ENCODE results near the gene PHLDB1.

The PHLDB1 gene

DNA sequence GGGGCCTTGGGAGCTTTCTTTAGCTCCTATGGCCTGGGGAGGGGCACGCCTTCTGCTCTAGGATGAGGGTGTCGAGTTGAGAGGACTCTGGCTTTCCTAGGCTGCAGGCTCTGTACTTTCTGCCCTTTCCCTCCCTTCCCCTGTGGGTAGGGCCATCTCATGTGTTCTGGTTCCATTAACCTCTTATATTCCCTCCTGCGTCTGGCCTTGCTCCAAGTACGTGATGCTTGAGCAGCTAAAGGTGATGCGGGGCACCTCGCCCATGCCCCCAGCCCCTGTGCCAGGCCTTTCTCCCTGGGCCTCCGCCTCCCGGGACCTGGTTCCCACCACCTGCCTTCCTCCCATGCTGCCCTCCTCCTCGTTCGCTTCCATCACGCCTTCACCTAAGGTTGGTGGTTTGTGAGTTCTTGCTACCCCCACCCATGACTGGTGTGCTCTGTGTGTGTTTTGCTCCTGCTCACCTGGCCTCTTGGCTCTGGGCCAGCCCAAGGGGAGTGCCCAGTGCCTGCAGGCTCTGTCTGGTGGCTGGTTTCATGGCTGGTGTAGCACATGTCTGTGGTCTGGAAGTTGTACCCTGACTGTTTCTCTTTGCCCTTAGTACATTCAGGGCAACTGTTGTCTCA is 34.1 kb downstream of the PHLDB1 start:
- no peak for DNase-seq

DNA sequence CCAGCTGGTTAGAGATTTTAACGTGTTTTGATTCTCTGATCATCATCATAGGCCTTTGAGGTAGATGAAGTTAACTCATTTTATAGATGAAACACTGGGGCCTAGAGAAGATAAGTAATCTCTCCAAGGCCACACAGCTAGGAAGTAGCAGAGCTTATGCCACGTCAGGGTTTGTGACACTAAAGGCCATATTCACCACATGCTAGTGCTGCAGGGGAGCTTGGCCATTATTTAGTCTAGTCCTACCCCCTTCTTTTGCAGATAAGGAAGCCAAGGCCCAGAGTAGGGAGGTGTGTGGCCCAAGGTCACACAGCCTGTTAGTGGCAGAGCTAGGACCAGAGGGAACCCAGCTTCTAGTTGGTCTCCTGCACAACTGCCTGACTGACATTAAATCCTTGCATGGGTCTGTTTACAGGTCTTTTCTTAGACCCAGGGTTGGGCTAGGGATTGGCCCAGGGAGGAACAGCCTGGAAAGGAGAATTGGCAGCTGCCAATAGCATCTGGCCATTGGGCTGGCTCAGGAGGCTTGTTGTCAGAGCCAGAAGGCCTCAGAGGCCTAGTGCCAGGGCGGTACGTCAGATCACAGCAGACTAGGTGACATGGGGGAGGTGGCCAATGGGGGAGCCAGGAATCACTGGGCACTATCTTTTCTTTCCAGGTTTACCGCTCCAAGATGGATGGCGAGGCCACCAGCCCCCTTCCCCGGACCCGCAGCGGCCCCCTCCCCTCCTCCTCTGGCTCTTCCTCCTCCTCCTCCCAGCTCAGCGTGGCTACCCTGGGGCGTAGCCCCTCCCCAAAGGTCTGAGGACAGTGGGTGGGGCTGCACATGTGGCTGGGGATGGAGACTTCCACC is 36.0 kb downstream of the PHLDB1 start:
- no peak for DNase-seq

DNA sequence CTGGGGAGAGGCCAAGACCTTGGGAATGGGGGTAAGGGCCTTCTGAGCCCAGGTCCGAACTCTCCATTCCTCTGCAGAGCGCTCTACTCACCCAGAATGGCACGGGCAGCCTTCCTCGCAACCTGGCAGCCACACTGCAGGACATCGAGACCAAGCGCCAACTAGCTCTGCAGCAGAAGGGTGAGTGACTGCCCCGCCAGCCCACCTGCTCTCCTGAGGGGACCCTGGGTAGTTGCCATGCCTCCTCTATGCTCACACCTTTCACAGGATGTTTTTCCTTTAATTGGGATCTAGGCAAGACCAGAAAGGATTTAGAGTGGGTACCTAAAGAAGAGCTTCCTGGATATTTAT is 36.6 kb downstream of the PHLDB1 start:
- DNase-seq, result no peak

DNA sequence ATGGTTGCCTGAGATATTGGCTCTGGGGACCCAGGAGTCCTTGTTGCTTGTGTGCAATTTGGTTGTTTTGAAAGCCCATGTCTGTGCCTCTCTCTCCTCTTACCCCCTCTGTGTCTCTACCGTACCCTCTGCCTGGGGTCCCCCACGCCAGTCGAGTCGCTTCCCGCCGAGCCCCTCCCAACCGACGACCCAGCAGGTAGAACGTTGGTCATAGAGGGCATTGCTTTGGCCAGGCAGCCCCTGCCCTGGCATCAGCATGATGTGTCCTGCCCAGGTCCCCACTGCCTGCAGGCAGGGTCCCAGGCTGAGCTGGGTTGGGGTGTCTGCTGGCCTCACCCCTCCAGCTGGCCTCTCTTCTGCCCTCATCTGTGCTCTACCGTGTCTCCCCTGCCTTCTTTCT is 37.1 kb downstream of the PHLDB1 start:
- DNase-seq, result no peak

DNA sequence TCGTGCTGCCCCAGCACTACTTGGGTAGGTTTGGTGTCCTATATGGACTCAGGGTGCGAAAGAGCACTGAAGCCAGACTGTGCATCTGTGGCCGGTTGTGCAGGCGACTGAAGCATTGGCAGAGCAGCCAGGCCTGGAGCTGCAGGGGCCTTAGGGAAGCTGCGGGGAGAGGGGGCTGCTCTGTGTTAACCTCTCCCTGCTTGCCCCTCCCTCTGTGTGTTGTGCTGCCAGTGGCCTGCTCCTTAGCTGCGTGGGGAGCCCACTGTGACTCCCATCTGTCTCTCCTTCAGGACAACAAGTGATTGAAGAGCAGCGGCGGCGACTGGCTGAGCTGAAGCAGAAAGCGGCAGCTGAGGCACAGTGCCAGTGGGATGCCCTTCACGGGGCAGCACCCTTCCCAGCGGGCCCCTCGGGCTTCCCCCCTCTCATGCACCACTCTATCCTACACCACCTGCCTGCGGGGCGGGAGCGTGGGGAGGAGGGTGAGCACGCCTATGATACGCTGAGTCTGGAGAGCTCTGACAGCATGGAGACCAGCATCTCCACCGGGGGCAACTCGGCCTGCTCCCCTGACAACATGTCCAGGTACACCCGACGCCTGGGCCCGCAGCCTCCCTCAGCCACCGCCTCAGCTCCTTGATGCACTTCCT is 37.8 kb downstream of the PHLDB1 start:
- DNase-seq, result no peak

DNA sequence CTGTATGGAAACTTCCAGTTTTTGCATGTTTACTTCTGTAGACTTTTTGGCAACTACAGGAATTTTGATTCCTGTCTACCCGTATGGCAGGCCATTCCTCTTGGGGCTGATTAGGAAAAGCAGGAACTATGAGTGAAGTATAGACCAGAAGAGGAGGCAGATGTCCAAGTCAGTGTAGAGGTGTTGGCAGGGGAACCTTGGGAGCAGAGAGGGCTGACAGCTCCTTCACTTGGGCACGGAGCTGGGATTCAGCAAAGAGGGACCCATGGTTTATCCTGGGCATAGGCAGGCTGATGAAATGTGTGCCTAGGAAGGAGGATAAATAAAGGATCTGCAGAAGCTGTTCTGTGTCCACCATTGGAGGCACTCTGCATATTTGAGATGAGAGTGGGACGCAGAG is 39.0 kb downstream of the PHLDB1 start:
- DNase-seq, result no peak

DNA sequence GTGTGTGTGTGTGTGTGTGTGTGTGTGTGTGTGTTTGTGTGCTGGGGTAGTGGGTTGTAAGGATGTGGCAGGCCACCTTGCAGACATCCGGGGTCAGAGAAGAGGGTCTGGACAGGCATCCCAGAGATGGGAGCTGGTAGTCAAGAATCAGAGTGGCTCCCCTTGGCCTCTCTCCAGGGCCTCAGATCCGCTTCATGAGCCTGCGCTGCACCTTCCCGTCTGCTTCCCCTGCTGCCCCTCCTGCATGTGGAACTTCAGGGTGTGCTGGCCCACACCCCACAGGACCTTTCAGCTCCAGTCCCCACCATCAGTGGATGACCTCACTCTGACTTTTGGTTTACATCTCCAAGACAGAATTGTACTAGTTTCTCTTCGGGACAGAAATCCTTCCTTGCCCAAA is 40.9 kb downstream of the PHLDB1 start:
- no peak for DNase-seq

DNA sequence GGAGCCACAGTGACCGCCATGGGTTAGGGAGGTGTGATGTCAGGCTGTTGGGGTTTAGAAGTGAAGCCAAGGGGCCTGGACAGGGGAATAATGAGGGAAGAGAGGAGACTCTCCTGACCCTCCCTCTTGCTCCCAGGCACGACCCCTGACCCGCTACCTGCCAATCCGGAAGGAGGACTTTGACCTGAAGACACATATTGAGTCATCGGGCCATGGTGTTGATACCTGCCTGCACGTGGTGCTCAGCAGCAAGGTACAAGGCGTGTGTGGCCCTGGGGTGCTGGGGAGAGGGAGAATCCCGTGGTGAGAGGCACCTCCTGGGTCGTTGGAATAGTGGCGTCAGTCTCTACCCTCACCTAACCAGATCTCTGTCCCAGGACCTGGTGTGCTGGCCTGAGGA is 42.5 kb downstream of the PHLDB1 start:
- DNase-seq, result no peak

DNA sequence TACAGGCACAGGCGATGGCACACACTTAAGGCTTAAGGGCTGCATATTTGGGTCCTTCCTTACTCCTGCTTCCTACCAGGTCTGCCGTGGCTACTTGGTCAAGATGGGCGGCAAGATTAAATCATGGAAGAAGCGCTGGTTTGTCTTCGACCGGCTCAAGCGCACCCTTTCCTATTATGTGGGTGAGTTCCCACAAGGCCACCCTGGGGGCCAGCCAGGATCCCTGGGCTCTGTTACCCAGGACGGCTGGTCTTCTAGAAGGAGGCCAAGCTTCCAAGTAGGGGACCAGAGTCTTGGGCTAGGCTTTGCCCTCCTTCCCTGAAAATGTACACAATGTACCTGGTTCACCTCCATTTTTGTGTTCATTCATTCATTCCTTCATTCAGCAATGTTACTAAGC is 43.0 kb downstream of the PHLDB1 start:
- DNase-seq, result no peak

DNA sequence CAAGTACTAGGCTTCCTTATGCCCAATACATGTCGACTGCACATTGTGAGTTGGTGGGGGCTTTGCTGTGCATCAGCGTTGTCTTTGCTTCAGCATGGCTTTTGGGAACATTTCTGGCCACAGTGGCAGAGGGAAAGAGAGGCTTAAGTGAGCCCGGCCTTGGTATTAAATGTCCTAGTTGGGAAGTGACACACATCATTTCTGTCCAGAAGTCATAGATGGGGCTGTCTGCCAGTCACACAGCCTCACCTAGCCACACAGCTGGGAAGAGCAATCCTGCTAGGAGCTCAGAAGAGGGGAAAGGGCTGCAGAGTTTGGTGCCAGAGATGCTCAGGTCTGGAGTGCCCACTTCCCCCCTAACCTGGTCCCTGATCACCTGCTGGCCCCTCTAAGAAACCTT is 44.4 kb downstream of the PHLDB1 start:
- no peak for DNase-seq

DNA sequence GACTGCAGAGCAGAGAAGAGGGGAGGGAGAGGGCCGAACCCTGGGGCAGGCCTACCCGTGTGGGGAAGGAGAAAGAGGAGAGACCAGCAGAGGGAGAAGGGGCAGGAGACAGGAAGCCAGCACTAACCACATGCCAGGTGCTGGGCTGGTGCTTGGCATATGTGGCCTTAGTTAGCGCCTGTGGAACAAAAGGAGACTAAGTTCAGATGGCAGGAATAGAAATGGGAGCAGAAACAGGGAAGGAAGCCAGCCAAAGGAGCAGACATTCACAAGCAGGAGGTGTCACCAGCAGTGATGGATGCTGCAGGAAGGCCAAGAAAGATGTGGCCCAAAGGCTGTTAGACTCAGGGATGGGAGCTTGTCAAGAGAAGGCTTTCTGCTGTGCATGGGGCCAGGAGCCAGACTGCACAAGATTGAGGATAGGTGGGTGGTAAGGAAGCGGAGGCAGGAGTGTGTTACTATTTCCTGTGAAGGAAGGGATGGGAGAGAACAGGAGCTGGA is 45.3 kb downstream of the PHLDB1 start:
- no peak for DNase-seq

DNA sequence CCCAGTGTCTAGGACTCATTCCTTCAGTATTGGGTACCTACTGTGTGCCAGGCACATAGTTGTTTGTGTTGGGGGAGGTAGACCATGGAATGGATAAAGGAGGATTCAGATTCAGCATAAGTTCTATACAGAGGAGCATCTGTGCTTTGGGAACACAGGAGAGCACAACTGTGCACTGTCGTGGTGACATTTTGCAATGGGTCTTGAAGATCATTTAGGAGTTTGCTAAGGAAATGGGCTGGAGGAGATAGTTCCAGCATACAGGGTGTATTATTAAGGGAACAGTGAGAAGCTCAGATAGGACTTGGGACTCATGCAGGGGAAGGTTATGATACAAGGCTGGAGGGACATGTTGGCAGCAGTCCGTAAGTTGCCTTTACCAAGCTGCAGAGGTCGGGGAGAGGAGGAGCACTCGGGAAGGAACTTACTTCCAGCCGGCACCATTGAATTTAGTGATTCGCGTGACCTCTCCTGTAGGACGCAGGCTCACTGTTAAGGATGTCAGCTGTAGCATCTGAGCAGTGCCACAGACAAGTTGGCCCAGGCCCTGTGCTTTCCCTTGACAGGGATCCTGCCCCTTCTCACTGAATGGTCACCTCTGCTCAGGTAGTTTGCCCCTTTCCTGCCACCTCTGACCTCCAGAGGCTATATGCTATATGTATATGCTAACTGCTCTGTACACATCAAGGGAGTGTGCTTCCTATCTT is 46.4 kb downstream of the PHLDB1 start:
- no peak for DNase-seq

DNA sequence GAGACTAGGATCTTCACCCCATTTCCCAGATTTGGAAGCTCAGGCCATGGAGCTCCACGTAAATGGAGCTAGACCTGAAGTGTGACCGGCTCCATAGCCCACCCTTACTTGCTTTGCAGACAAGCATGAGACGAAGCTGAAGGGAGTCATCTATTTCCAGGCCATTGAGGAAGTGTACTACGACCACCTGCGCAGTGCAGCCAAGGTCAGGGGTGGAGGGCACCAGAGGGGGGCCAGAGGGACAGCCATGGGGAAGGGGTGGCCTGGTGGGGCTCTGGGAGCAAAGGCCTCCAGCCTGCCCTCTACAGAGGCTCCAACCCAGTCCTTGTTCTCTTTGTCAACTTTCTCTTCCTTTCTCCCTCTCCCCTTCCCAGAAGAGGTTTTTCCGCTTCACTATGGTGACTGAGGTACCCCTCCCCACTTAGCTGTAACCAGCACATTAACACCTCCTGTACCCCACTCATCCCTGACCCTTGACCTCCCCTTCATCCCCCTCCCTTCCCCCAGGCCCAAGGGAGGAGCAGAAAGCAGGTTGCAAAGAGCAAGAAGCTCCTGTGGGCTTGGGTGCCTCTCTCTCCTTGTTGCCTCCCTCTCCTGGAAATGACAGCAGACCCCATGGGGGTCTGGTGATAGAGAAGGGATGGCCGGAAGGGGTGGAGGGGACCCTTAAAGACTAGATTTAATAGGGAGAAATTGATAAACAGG is 48.2 kb downstream of the PHLDB1 start:
- DNase-seq, result no peak

DNA sequence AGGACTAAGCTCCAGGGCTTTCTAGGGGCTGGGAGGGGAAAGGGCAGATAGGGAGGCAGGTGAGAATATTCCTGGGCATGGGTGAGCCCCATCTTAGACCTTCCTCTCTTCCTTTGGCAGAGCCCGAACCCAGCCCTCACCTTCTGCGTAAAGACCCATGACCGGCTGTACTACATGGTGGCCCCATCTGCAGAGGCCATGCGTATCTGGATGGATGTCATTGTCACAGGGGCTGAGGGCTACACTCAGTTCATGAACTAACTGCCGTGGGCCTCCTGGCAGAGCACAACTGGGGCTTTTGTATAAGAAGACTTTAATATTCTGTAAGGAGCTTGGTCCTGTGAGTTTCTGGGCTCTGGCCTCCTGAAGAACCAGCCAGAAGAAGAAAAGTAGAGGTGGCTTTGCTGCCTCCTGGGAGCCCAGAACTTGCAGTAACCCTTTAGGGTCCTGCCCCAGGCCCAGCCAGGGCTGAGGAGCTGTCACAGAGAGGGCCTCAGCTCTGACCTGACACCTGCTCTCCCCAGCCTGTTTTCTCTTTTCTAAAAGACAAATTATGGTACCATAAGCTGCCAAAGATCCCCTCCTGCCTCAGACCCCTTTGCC is 49.2 kb downstream of the PHLDB1 start:
- no peak for DNase-seq

DNA sequence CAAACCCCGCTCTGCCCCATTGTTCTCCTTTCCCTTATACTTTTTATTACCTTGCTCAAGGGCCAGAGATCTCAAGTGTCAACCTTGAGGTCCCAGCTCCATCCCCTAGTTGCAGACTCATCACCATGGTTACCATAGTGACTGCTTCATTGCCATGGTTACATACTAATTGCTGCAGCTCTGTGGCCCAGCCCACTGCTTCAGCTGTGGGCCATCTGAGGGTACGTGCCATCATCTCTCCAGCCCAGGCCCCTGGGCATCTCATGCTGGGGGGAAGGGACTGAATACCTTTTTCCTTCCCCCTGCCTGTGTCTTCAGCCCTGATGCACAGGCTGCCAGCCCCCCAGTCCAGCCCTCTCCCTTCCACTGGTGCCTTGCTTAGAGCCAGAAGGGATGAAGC is 49.8 kb downstream of the PHLDB1 start:
- DNase-seq, result no peak

DNA sequence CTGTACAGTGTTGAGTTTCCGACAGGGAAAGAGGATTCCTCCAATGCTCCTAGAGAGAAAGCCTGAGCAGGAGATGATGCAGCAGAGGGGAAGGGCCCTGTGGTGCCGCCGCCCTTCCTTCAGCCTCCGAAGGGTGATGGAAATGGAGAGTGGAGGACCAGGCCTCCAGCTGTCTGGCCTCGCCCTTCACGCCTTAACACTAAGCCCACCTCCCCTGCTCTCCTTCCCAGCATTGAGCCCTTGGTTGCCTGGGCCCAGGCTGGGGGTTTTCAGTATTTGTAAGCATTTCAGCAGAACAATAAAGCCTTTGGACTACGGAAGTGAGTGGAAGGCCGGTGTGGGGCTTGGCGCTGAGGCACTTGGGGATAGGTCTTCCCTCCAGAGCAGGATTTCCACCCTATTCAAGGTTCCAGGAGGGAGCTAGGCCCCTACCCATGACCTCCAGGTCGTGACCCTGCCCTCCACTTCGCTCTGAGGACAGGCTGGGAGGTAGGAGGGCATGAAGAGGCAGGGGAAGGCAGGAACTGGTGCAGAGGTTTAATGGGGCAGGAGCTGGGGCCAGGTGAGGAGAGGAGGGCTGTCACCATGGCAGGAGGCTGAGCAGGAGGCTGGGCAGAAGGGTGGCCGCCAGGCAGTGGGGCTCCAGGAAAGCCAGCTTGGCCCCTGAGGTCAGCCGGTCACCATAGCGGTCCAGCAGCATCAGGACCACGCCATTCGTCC is 50.5 kb downstream of the PHLDB1 start:
- DNase-seq, result no peak

DNA sequence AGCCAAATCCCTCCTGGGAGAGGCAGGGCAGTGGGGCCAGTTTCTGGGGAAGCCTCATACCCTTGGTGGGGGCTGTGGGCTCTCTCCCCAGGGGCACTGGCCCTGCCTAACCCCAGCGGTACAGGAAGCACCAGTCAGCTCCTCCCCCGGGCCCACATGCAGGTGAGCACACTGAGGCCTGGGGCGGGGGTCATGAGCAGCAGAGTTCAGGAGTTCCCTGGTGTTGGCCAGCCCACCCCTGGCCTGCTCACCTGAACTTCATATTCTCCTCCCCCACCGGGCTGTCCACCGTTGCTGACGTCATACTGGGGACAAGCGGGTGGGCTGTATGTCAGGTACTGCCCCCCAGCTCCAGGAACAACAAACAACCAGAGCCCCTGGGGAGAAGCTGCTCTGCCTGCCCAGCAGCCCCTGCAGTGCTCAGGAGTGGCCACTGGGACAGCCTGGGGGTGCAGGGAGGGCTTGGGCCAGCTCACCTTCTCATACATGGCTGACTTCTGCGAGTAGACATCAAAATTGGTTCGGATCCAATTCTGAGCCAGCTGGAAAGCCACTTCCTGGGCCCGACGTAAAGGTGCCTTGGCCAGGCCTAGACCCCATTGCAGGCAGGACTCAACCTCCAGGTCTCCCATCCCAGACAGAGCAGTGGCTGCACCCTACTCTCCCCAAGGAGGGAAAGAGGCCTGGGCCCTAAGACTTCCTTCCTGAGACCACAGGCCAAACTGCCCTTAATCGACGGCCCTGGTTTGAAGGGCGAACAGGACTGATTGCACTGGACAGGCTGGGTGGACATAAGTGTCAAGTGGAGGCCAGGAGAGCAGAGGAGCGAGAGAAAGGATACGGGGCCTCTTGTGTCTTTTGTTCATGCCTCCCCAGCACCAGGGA is 51.3 kb downstream of the PHLDB1 start:
- DNase-seq, result no peak

DNA sequence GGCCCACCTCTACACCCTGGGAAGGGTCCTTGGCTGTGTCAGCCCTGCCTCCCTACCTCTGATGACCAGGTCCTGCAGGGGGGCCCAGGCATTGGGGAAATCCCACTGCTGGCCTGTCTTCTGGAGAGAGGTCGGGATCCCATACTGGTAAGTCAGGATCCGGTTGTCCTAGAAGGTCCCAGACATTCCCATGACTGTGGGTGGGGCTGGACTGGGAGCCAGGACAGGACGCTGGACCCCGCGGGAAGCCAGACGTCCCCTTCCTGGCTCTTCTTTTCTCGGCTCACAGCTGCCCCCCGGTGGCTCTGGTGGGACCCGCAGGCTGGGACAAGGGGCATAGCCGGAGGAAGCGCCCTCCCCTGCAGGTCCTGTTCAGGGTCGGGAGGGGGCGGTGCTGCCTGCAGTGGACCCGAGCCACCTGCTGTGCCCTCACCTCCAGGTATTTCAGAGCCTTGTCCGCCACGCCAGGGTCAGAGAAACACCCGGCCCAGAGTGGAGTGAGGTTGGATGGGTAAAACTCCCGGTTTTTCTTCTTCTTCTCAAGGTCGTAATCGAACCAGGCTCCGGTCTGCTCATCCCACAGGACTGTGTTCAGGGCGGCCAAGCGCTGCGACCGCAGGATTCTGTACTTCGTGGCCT is 52.0 kb downstream of the PHLDB1 start:
- peak; percentile 81 for DNase-seq

DNA sequence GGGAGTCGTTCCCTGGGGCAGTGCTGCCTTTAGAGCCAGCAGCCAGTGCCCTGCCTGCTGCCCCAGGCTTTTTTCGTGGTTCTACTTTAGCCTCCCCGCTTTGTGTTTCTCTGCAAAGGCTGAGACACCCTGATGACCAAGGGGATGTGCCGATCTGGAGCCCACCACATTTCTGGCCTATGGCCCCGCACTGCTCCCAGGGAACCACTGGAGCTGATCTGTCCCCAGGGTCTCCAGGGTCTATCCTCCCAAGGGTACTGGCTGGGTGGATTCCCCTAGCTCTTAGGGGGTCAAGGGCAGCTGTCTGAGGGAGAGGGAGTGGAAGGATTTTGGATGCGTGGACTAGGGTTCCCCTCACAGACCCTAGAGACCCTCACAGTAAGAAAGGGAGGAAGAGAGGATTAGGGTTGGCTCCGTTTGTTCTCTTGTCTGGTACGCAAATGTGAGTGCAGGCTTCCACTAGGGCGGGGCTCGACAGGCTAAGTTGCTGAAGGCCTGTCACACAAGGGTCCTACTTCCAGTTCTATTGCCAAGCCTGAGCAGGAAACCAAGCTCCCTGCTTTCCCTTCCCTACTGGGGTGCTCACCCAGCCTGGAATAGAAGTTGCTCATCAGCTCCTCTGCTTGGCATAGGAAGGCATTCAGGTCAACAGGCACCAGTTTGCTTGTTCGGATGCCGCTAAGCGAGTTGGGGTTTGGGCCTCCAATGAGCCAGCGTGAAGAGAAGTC is 52.7 kb downstream of the PHLDB1 start:
- no peak for DNase-seq

All from CD4-positive, alpha-beta T cell treated with Interferon gamma for 1 hour (primary cell).